Measurements from ENCODE around the gene BCOR.

Gene BCOR

GRCh38 chrX:40098264-40099054, 701 bp upstream of the BCOR start:
- peak; percentile 65 for DNase-seq (ENCODE audit: low spot score)

- no peak for DNase-seq (ENCODE audit: low spot score)
Observed at GRCh38 chrX:40097141-40097503, 636 bp downstream of the BCOR start.

GRCh38 chrX:40096395-40097091, 1.2 kb downstream of the BCOR start:
- DNase-seq (ENCODE audit: low spot score), result peak; percentile 20

- DNase-seq (ENCODE audit: low spot score), result peak; percentile 20
Observed at GRCh38 chrX:40095583-40096394, 2.0 kb downstream of the BCOR start.

GRCh38 chrX:40094900-40095582, 2.7 kb downstream of the BCOR start:
- no peak for DNase-seq (ENCODE audit: low spot score)

GRCh38 chrX:40094041-40094899, 3.5 kb downstream of the BCOR start:
- no peak for DNase-seq (ENCODE audit: low spot score)

- no peak for DNase-seq (ENCODE audit: low spot score)
Observed at GRCh38 chrX:40093586-40093985, 4.2 kb downstream of the BCOR start.

- DNase-seq (ENCODE audit: low spot score), result no peak
Observed at GRCh38 chrX:40092808-40093435, 4.8 kb downstream of the BCOR start.

- DNase-seq (ENCODE audit: low spot score), result no peak
Observed at GRCh38 chrX:40091691-40092421, 5.9 kb downstream of the BCOR start.

- DNase-seq (ENCODE audit: low spot score), result no peak
Observed at GRCh38 chrX:40090961-40091360, 6.8 kb downstream of the BCOR start.

- no peak for DNase-seq (ENCODE audit: low spot score)
Observed at GRCh38 chrX:40090050-40090804, 7.5 kb downstream of the BCOR start.

- DNase-seq (ENCODE audit: low spot score), result no peak
Observed at GRCh38 chrX:40088803-40089540, 8.8 kb downstream of the BCOR start.

GRCh38 chrX:40088299-40088625, 9.5 kb downstream of the BCOR start:
- no peak for DNase-seq (ENCODE audit: low spot score)

- DNase-seq (ENCODE audit: low spot score), result no peak
Observed at GRCh38 chrX:40087425-40088298, 10.1 kb downstream of the BCOR start.

- DNase-seq (ENCODE audit: low spot score), result no peak
Observed at GRCh38 chrX:40086569-40087335, 11.0 kb downstream of the BCOR start.

- DNase-seq (ENCODE audit: low spot score), result no peak
Observed at GRCh38 chrX:40085714-40086113, 12.0 kb downstream of the BCOR start.

GRCh38 chrX:40085102-40085551, 12.6 kb downstream of the BCOR start:
- DNase-seq (ENCODE audit: low spot score), result no peak
